Uterus (tissue), 4 donors: Measurements from ENCODE around the gene RSAD1. TPM values are rescaled to one million over a fixed set of nuclear protein-coding genes. Genes with fewer than 3 reads are reported as not detected.

Experiments
- DNase-seq, 2 donors: peaks; one replicate each; pipeline ENCODE4 v3.0.0-alpha.2; 2019 to 2020
- H3K27ac ChIP-seq, 2 donors: fragments of 200-600 bp; sonication (generic); 1 replicate in 1 of 2; 2 replicates in 1 of 2; pipeline ENCODE4 v1.5.1; 2016 to 2018
- H3K27me3 ChIP-seq, 2 donors: fragments of 200-600 bp; sonication (generic); one replicate each; pipeline ENCODE4 v1.5.1; 2018 to 2019; ENCODE audit warnings: control low read depth in 1 of 2
- H3K36me3 ChIP-seq, 2 donors: fragments of 200-600 bp; sonication (generic); one replicate each; pipeline ENCODE4 v1.5.1; 2019; ENCODE audit warnings: control low read depth in 1 of 2
- H3K4me1 ChIP-seq, 2 donors: fragments of 200-600 bp; sonication (generic); one replicate each; pipeline ENCODE4 v1.5.1; 2018 to 2019; ENCODE audit warnings: control low read depth in 1 of 2
- H3K4me3 ChIP-seq, 2 donors: fragments of 200-600 bp; sonication (generic); 1 replicate in 1 of 2; 2 replicates in 1 of 2; pipeline ENCODE4 v1.5.1; 2018 to 2019; ENCODE audit warnings: mild to moderate bottlenecking in 1 of 2
- H3K9me3 ChIP-seq, 2 donors: fragments of 200-600 bp; sonication (generic); one replicate each; pipeline ENCODE4 v1.5.1; 2019; ENCODE audit warnings: control low read depth in 1 of 2
- POLR2A ChIP-seq, 2 donors: fragments of 450-650 bp; IDR thresholded peaks; one replicate each; pipeline ENCODE4 v1.6.1; 2016; ENCODE audit warnings: antibody characterized with exemption in 2 of 2, mild to moderate bottlenecking in 1 of 2, moderate library complexity in 1 of 2
- intact Hi-C: fragments of 100-400 bp; cut with DNase I; formaldehyde crosslinking; loops from one replicate; pipeline ENCODE4 v1.15.1; 2023; ENCODE audit warnings: low total_unique reads
- total RNA-seq, 4 donors: library from RNA; depleted of rRNA in 3 of 4; stranded (reverse); fragments of >200 nt in 3 of 4; gene quantifications; one replicate each; pipeline versions ENCODE4 v1.1.0 to v1.2.4, GENCODE V29; 2014 to 2023
- TF ChIP-seq, protein P1 (sequence below), 4 experiments: fragments of 200-600 bp in 2 of 4; fragments of 450-650 bp in 2 of 4; sonication (generic) in 2 of 4; IDR thresholded peaks; one replicate each; pipeline ENCODE4 v1.5.1; 2016 to 2019; ENCODE audit warnings: antibody characterized with exemption in 4 of 4, mild to moderate bottlenecking in 2 of 4, moderate library complexity in 1 of 4
- donor health status: DM: yes; HTN: yes; CAD: no.

Gene RSAD1
- total RNA-seq, 4 donors from 2014 or later, result 12.9 to 42.6 (median 30.7) TPM

DNA sequence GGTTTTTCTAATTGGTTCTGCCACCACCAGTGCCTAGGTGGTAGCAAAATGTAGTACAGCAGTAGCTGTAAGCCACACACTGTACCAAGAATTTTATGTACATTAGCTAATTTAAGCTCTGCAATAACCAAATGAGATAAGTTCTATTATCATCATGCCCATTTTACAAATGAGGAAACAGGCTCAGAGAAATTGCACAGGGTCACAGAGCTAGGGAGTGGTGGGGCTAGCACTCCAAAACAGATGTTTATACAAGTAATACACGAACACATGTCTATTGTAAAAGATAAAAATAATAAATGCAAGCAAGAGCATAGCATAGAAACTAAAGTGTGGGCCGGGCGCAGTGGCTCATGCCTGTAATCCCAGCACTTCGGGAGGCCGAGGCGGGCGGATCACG, 13.6 kb downstream of the RSAD1 start:
- no peaks in the 10 kb centered on the region for H3K27me3 ChIP-seq
- TF ChIP-seq, protein P1, sequence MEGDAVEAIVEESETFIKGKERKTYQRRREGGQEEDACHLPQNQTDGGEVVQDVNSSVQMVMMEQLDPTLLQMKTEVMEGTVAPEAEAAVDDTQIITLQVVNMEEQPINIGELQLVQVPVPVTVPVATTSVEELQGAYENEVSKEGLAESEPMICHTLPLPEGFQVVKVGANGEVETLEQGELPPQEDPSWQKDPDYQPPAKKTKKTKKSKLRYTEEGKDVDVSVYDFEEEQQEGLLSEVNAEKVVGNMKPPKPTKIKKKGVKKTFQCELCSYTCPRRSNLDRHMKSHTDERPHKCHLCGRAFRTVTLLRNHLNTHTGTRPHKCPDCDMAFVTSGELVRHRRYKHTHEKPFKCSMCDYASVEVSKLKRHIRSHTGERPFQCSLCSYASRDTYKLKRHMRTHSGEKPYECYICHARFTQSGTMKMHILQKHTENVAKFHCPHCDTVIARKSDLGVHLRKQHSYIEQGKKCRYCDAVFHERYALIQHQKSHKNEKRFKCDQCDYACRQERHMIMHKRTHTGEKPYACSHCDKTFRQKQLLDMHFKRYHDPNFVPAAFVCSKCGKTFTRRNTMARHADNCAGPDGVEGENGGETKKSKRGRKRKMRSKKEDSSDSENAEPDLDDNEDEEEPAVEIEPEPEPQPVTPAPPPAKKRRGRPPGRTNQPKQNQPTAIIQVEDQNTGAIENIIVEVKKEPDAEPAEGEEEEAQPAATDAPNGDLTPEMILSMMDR (IDR thresholded peaks at IDR 0.05), result no peak
- TF ChIP-seq POLR2A (IDR thresholded peaks at IDR 0.05), result no peak
- no peak overlapping the region for H3K4me3 ChIP-seq
- intact Hi-C loops, result no loop called here
- no peaks in the 10 kb centered on the region for H3K4me1 ChIP-seq
- H3K9me3 ChIP-seq, result no peaks in the 10 kb centered on the region
- H3K27ac ChIP-seq, result no peak overlapping the region
- DNase-seq, result no peak
- no peaks in the 10 kb centered on the region for H3K36me3 ChIP-seq

GRCh38 chr17:50493744-50494143, 15.1 kb downstream of the RSAD1 start:
- DNase-seq, result no peak
- no peak overlapping the region for H3K4me3 ChIP-seq
- no peaks in the 10 kb centered on the region for H3K36me3 ChIP-seq
- TF ChIP-seq, protein P1 (IDR thresholded peaks at IDR 0.05), result no peak
- no peak for TF ChIP-seq POLR2A (IDR thresholded peaks at IDR 0.05)
- H3K9me3 ChIP-seq, result no peaks in the 10 kb centered on the region
- H3K4me1 ChIP-seq, result no peaks in the 10 kb centered on the region
- no peak overlapping the region for H3K27ac ChIP-seq
- H3K27me3 ChIP-seq, result no peaks in the 10 kb centered on the region
- intact Hi-C loops, result no loop called here

DNA sequence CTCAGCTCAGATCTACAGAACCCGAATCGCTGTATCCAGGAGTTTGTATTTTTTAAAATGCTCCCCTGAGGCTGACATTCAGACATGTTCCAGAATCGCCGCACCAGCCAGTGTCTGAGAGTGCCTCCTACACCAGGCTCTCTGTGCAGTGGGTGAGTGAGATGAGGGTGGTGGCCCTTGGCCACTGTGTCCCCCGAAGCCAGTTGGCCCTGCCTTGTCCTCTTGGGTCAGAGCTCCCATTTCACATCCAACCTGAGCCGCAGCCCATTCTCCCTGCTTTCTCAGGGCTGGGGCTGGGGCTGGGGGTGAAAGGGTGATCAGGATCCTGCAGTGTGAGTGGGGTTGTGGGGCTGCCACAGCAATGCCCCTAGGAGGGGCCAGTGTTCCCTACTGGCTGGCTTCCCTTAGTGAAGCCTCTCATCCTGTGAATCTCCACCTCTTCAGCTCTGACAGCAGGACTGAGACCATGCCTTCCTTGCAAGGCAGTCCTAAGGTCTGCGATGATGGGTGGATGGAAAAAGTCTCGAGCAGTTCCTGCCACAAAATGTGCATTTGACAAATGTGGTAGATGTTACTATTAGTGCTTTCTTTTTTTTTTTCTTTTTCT, 16.7 kb downstream of the RSAD1 start:
- Histone ChIP-seq H3K27ac (no peak overlapping the region), H3K9me3 (no peaks in the 10 kb centered on the region), H3K36me3 (no peaks in the 10 kb centered on the region), H3K27me3 (no peaks in the 10 kb centered on the region), H3K4me1 (no peaks in the 10 kb centered on the region), H3K4me3 (no peak overlapping the region)
- TF ChIP-seq, protein P1 (IDR thresholded peaks at IDR 0.05), result no peak
- no peak for TF ChIP-seq POLR2A (IDR thresholded peaks at IDR 0.05)
- intact Hi-C loops, result no loop called here
- no peak for DNase-seq

- no peaks in the 10 kb centered on the region for H3K36me3 ChIP-seq
- DNase-seq, result no peak
- TF ChIP-seq, protein P1 (IDR thresholded peaks at IDR 0.05), result no peak
- TF ChIP-seq POLR2A (IDR thresholded peaks at IDR 0.05), result no peak
- H3K4me1 ChIP-seq, result no peaks in the 10 kb centered on the region
- no peak overlapping the region for H3K4me3 ChIP-seq
- no peaks in the 10 kb centered on the region for H3K9me3 ChIP-seq
- H3K27ac ChIP-seq, result no peak overlapping the region
- H3K27me3 ChIP-seq, result no peaks in the 10 kb centered on the region
- intact Hi-C loops, result no loop called here
Observed at GRCh38 chr17:50495918-50496317, 17.3 kb downstream of the RSAD1 start.

GRCh38 chr17:50498021-50498874, 19.6 kb downstream of the RSAD1 start:
- no peaks in the 10 kb centered on the region for H3K4me1 ChIP-seq
- intact Hi-C loops, result no loop called here
- H3K27me3 ChIP-seq, result no peaks in the 10 kb centered on the region
- DNase-seq, result no peak
- TF ChIP-seq, protein P1 (IDR thresholded peaks at IDR 0.05), result no peak
- no peak for TF ChIP-seq POLR2A (IDR thresholded peaks at IDR 0.05)
- no peak overlapping the region for H3K27ac ChIP-seq
- no peaks in the 10 kb centered on the region for H3K36me3 ChIP-seq
- H3K9me3 ChIP-seq, result no peaks in the 10 kb centered on the region
- H3K4me3 ChIP-seq, result no peak overlapping the region
